SK-N-SH treated with all-trans-retinoic acid at 6 μM for 48 hours (cell line): Measurements from ENCODE around the gene ARHGEF4.

ENCODE experiments used
- ATAC-seq: fragments of 200-7000 bp; cut with Tn5 transposase; 3 replicates; pipeline ENCODE4 v1.9.1; 2020; ENCODE audit warnings: mild to moderate bottlenecking, moderate library complexity
- ARNTL ChIP-seq: fragments of 450-650 bp; formaldehyde crosslinking; IDR thresholded peaks from 2 replicates; pipeline ENCODE4 v1.5.0; 2020; ENCODE audit warnings: low read depth, mild to moderate bottlenecking, moderate library complexity, borderline replicate concordance
- BACH2 ChIP-seq: fragments of 250-450 bp; sonication (Bioruptor Pico); IDR thresholded peaks from 2 replicates; pipeline ENCODE4 v1.9.0; 2021; ENCODE audit warnings: mild to moderate bottlenecking, borderline replicate concordance
- CREB5 ChIP-seq: fragments of 250-450 bp; sonication (Bioruptor Pico); IDR thresholded peaks from 2 replicates; pipeline ENCODE4 v1.5.1; 2020; ENCODE audit warnings: low read depth, mild to moderate bottlenecking, moderate library complexity
- CSDC2 ChIP-seq: fragments of 250-450 bp; sonication (Bioruptor Pico); IDR thresholded peaks from 2 replicates; pipeline ENCODE4 v1.5.0; 2020; ENCODE audit warnings: mild to moderate bottlenecking, moderate library complexity
- CSRNP3 ChIP-seq: fragments of 250-450 bp; sonication (Bioruptor Pico); IDR thresholded peaks from 2 replicates; pipeline ENCODE4 v1.5.1; 2021; ENCODE audit warnings: mild to moderate bottlenecking, moderate library complexity
- ESRRG ChIP-seq: fragments of 250-450 bp; sonication (Bioruptor Pico); IDR thresholded peaks from 2 replicates; pipeline ENCODE4 v1.6.1; 2021; ENCODE audit warnings: mild to moderate bottlenecking
- PATZ1 ChIP-seq: fragments of 250-450 bp; sonication (Bioruptor Pico); IDR thresholded peaks from 2 replicates; pipeline ENCODE4 v1.8.0; 2020; ENCODE audit warnings: mild to moderate bottlenecking, moderate library complexity, borderline replicate concordance
- POU6F1 ChIP-seq: fragments of 250-450 bp; sonication (Bioruptor Pico); IDR thresholded peaks from 2 replicates; pipeline ENCODE4 v1.8.0; 2021; ENCODE audit warnings: low read depth, mild to moderate bottlenecking, moderate library complexity, borderline replicate concordance
- PPARA ChIP-seq: fragments of 250-450 bp; sonication (Bioruptor Pico); IDR thresholded peaks from 2 replicates; pipeline ENCODE4 v1.5.0; 2020; ENCODE audit warnings: mild to moderate bottlenecking, borderline replicate concordance
- RARB ChIP-seq: fragments of 250-450 bp; sonication (Bioruptor Pico); IDR thresholded peaks from 2 replicates; pipeline ENCODE4 v1.8.0; 2021; ENCODE audit warnings: mild to moderate bottlenecking, moderate library complexity
- TCF4 ChIP-seq: fragments of 250-450 bp; sonication (Bioruptor Pico); IDR thresholded peaks from 2 replicates; pipeline ENCODE4 v1.8.0; 2021; ENCODE audit warnings: mild to moderate bottlenecking, moderate library complexity, borderline replicate concordance
- TOX ChIP-seq: fragments of 250-450 bp; sonication (Bioruptor Pico); IDR thresholded peaks from 2 replicates; pipeline ENCODE4 v1.8.0; 2021; ENCODE audit warnings: mild to moderate bottlenecking, moderate library complexity, borderline replicate concordance
- TSHZ2 ChIP-seq: fragments of 250-450 bp; sonication (Bioruptor Pico); IDR thresholded peaks from 2 replicates; pipeline ENCODE4 v1.5.0; 2020; ENCODE audit warnings: mild to moderate bottlenecking, moderate library complexity
- ZFP30 ChIP-seq: fragments of 450-650 bp; formaldehyde crosslinking; IDR thresholded peaks from 2 replicates; pipeline ENCODE4 v1.5.0; 2022; ENCODE audit warnings: mild to moderate bottlenecking, moderate library complexity
- ZNF565 ChIP-seq: fragments of 450-650 bp; formaldehyde crosslinking; conservative IDR thresholded peaks from 2 replicates; pipeline ENCODE4 v1.5.0; 2020; ENCODE audit warnings: low read depth, mild to moderate bottlenecking, moderate library complexity
- ZNF70 ChIP-seq: fragments of 450-650 bp; formaldehyde crosslinking; IDR thresholded peaks from 2 replicates; pipeline ENCODE4 v1.5.0; 2020; ENCODE audit warnings: mild to moderate bottlenecking, moderate library complexity
- ZNF8 ChIP-seq: fragments of 450-650 bp; formaldehyde crosslinking; IDR thresholded peaks from 2 replicates; pipeline ENCODE4 v1.5.0; 2020; ENCODE audit warnings: mild to moderate bottlenecking, moderate library complexity

Gene ARHGEF4

GRCh38 chr2:130954873-130955272, 118.2 kb downstream of the ARHGEF4 start:
- TF ChIP-seq PATZ1 (no peak), RARB (CRISPR knock-in tag) (no peak), ZFP30 (CRISPR knock-in tag) (peak; percentile 59)
- ATAC-seq, result no peak

GRCh38 chr2:130957915-130958314, 121.2 kb downstream of the ARHGEF4 start:
- ATAC-seq, result no peak
- TF ChIP-seq PATZ1, result no peak
- no peak for TF ChIP-seq ZNF565
- TF ChIP-seq CREB5 (CRISPR knock-in tag), result no peak
- no peak for TF ChIP-seq TOX (CRISPR knock-in tag)
- no peak for TF ChIP-seq TSHZ2 (CRISPR knock-in tag)
- no peak for TF ChIP-seq ZNF70 (CRISPR knock-in tag)
- TF ChIP-seq BACH2, result no peak
- no peak for TF ChIP-seq POU6F1 (CRISPR knock-in tag)
- TF ChIP-seq TCF4 (CRISPR knock-in tag), result no peak
- TF ChIP-seq ZFP30 (CRISPR knock-in tag), result no peak
- no peak for TF ChIP-seq ARNTL
- no peak for TF ChIP-seq RARB (CRISPR knock-in tag)
- no peak for TF ChIP-seq CSDC2 (CRISPR knock-in tag)
- no peak for TF ChIP-seq PPARA
- TF ChIP-seq ZNF8 (CRISPR knock-in tag), result no peak
- TF ChIP-seq CSRNP3 (CRISPR knock-in tag), result no peak
- no peak for TF ChIP-seq ESRRG (CRISPR knock-in tag)

GRCh38 chr2:130963196-130963848, 126.6 kb downstream of the ARHGEF4 start:
- ATAC-seq, result no peak
- TF ChIP-seq PPARA, result no peak
- TF ChIP-seq, all 23 proteins: peak for 0
